WTC11 (cell line): ENCODE measurements around the gene NEK10.

Experiments used
- PREB ChIP-seq: sonication (generic); formaldehyde crosslinking; IDR thresholded peaks from 2 replicates; pipeline ENCODE4 v1.8.1; 2022; ENCODE audit warnings: mild to moderate bottlenecking, missing genetic modification reagents, moderate library complexity, borderline replicate concordance
- TF ChIP-seq, protein P1 (sequence below): fragments of 200-600 bp; IDR thresholded peaks from 2 replicates; pipeline ENCODE4 v1.8.0; 2022; ENCODE audit warnings: antibody characterized with exemption

GRCh38 chr3:27160779-27161287 is 208.3 kb downstream of the NEK10 start:
- TF ChIP-seq PREB (CRISPR knock-in tag) = no peak
- TF ChIP-seq, protein P1, sequence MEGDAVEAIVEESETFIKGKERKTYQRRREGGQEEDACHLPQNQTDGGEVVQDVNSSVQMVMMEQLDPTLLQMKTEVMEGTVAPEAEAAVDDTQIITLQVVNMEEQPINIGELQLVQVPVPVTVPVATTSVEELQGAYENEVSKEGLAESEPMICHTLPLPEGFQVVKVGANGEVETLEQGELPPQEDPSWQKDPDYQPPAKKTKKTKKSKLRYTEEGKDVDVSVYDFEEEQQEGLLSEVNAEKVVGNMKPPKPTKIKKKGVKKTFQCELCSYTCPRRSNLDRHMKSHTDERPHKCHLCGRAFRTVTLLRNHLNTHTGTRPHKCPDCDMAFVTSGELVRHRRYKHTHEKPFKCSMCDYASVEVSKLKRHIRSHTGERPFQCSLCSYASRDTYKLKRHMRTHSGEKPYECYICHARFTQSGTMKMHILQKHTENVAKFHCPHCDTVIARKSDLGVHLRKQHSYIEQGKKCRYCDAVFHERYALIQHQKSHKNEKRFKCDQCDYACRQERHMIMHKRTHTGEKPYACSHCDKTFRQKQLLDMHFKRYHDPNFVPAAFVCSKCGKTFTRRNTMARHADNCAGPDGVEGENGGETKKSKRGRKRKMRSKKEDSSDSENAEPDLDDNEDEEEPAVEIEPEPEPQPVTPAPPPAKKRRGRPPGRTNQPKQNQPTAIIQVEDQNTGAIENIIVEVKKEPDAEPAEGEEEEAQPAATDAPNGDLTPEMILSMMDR = no peak
